HG02981 (cell line): ENCODE results near the gene SLC31A2.

Source experiments
- ATAC-seq: cut with Tn5 transposase; IDR thresholded peaks from one replicate; pipeline ENCODE4 v1.9.1; 2021; ENCODE audit warnings: mild to moderate bottlenecking, moderate library complexity; ENCODE audit not compliant: unreplicated experiment

Gene SLC31A2

GRCh38 chr9:113184539-113184938, 33.7 kb downstream of the SLC31A2 start:
- ATAC-seq = no peak

GRCh38 chr9:113185271-113185670, 34.5 kb downstream of the SLC31A2 start:
- no peak for ATAC-seq

- no peak for ATAC-seq
Measured at GRCh38 chr9:113186137-113186755, 35.4 kb downstream of the SLC31A2 start.

- no peak for ATAC-seq
Measured at GRCh38 chr9:113187929-113188595, 37.3 kb downstream of the SLC31A2 start.

- ATAC-seq = no peak
Measured at GRCh38 chr9:113192455-113192854, 41.6 kb downstream of the SLC31A2 start.

- no peak for ATAC-seq
Measured at GRCh38 chr9:113199683-113200329, 49.0 kb downstream of the SLC31A2 start.

GRCh38 chr9:113205432-113205831, 54.6 kb downstream of the SLC31A2 start:
- ATAC-seq = no peak

GRCh38 chr9:113205861-113206260, 55.1 kb downstream of the SLC31A2 start:
- no peak for ATAC-seq

GRCh38 chr9:113210815-113211214, 60.0 kb downstream of the SLC31A2 start:
- no peak for ATAC-seq
